SK-N-SH treated with all-trans-retinoic acid at 6 μM for 48 hours (cell line): Measurements from ENCODE around the gene DRAXIN.

ENCODE experiments used
- ARNTL ChIP-seq: fragments of 450-650 bp; formaldehyde crosslinking; IDR thresholded peaks from 2 replicates; pipeline ENCODE4 v1.5.0; 2020; ENCODE audit warnings: low read depth, mild to moderate bottlenecking, moderate library complexity, borderline replicate concordance
- BACH2 ChIP-seq: fragments of 250-450 bp; sonication (Bioruptor Pico); IDR thresholded peaks from 2 replicates; pipeline ENCODE4 v1.9.0; 2021; ENCODE audit warnings: mild to moderate bottlenecking, borderline replicate concordance
- CSDC2 ChIP-seq: fragments of 250-450 bp; sonication (Bioruptor Pico); IDR thresholded peaks from 2 replicates; pipeline ENCODE4 v1.5.0; 2020; ENCODE audit warnings: mild to moderate bottlenecking, moderate library complexity
- ESRRG ChIP-seq: fragments of 250-450 bp; sonication (Bioruptor Pico); IDR thresholded peaks from 2 replicates; pipeline ENCODE4 v1.6.1; 2021; ENCODE audit warnings: mild to moderate bottlenecking
- PPARA ChIP-seq: fragments of 250-450 bp; sonication (Bioruptor Pico); IDR thresholded peaks from 2 replicates; pipeline ENCODE4 v1.5.0; 2020; ENCODE audit warnings: mild to moderate bottlenecking, borderline replicate concordance
- RARB ChIP-seq: fragments of 250-450 bp; sonication (Bioruptor Pico); IDR thresholded peaks from 2 replicates; pipeline ENCODE4 v1.8.0; 2021; ENCODE audit warnings: mild to moderate bottlenecking, moderate library complexity
- SNAI2 ChIP-seq: fragments of 250-450 bp; sonication (Bioruptor Pico); IDR thresholded peaks from 2 replicates; pipeline ENCODE4 v1.5.0; 2020; ENCODE audit warnings: mild to moderate bottlenecking, moderate library complexity
- TCF4 ChIP-seq: fragments of 250-450 bp; sonication (Bioruptor Pico); IDR thresholded peaks from 2 replicates; pipeline ENCODE4 v1.8.0; 2021; ENCODE audit warnings: mild to moderate bottlenecking, moderate library complexity, borderline replicate concordance
- TOX ChIP-seq: fragments of 250-450 bp; sonication (Bioruptor Pico); IDR thresholded peaks from 2 replicates; pipeline ENCODE4 v1.8.0; 2021; ENCODE audit warnings: mild to moderate bottlenecking, moderate library complexity, borderline replicate concordance
- ZFP3 ChIP-seq: fragments of 250-450 bp; sonication (Bioruptor Pico); IDR thresholded peaks from 2 replicates; pipeline ENCODE4 v1.5.0; 2020; ENCODE audit warnings: mild to moderate bottlenecking, moderate library complexity
- ZFP30 ChIP-seq: fragments of 450-650 bp; formaldehyde crosslinking; IDR thresholded peaks from 2 replicates; pipeline ENCODE4 v1.5.0; 2022; ENCODE audit warnings: mild to moderate bottlenecking, moderate library complexity
- TF ChIP-seq, protein P1 (sequence below): fragments of 250-450 bp; sonication (Bioruptor Pico); IDR thresholded peaks from 2 replicates; pipeline ENCODE4 v1.8.0; 2020; ENCODE audit warnings: mild to moderate bottlenecking, moderate library complexity, borderline replicate concordance
- TF ChIP-seq, protein P2 (sequence below): fragments of 250-450 bp; sonication (Bioruptor Pico); IDR thresholded peaks from 2 replicates; pipeline ENCODE4 v1.5.1; 2020; ENCODE audit warnings: low read depth, mild to moderate bottlenecking, moderate library complexity

- TF ChIP-seq, protein P1, sequence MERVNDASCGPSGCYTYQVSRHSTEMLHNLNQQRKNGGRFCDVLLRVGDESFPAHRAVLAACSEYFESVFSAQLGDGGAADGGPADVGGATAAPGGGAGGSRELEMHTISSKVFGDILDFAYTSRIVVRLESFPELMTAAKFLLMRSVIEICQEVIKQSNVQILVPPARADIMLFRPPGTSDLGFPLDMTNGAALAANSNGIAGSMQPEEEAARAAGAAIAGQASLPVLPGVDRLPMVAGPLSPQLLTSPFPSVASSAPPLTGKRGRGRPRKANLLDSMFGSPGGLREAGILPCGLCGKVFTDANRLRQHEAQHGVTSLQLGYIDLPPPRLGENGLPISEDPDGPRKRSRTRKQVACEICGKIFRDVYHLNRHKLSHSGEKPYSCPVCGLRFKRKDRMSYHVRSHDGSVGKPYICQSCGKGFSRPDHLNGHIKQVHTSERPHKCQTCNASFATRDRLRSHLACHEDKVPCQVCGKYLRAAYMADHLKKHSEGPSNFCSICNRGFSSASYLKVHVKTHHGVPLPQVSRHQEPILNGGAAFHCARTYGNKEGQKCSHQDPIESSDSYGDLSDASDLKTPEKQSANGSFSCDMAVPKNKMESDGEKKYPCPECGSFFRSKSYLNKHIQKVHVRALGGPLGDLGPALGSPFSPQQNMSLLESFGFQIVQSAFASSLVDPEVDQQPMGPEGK: no peak
- TF ChIP-seq RARB (CRISPR knock-in tag) (no peak), ZFP3 (CRISPR knock-in tag) (no peak), ARNTL (CRISPR knock-in tag) (no peak), PPARA (CRISPR knock-in tag) (no peak), ESRRG (no peak), ZFP30 (CRISPR knock-in tag) (no peak), BACH2 (CRISPR knock-in tag) (no peak), TOX (no peak), CSDC2 (no peak), SNAI2 (CRISPR knock-in tag) (no peak), TCF4 (CRISPR knock-in tag) (no peak)
- TF ChIP-seq, protein P2, sequence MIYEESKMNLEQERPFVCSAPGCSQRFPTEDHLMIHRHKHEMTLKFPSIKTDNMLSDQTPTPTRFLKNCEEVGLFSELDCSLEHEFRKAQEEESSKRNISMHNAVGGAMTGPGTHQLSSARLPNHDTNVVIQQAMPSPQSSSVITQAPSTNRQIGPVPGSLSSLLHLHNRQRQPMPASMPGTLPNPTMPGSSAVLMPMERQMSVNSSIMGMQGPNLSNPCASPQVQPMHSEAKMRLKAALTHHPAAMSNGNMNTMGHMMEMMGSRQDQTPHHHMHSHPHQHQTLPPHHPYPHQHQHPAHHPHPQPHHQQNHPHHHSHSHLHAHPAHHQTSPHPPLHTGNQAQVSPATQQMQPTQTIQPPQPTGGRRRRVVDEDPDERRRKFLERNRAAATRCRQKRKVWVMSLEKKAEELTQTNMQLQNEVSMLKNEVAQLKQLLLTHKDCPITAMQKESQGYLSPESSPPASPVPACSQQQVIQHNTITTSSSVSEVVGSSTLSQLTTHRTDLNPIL (CRISPR knock-in tag): no peak
Measured at GRCh38 chr1:11728126-11728806, 36.8 kb downstream of the DRAXIN start.
